ENCODE data around the gene MFSD6.

MFSD6 gene

DNA sequence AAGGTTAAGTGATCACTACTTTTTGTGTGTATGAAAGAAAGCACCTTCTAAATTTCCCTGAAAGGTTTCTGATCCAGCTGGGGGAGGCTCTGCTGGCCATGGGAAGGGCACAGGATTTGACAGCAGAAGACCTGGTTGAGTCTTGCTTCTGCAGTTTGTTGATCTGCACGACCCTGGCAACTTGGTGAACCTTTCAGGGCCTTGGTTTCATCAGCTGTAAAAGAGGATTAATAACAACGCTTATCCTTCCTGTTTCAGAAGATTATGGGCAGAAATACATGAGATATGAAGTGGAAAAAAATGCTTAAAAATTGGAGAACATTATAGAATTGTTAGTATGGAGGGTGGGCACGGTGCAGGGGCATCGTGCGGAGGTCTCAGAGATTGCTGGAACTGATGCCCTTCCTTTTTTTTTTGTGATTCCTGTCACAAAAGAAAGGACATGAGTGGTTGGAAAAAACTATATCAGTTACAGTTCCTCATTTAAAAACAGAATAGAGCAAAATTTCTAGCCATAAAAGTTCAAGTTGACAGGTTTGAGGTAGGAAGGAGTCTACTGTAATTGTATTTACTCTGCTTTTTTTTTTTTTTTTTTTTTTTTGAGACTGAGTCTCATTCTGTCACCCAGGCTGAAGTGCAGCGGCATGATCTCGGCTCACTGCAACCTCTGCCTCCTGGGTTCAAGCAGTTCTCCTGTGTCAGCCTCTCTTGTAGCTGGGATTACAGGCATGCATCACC is 47.4 kb downstream of the MFSD6 start:
- TF ChIP-seq TCF12 (IDR thresholded peaks at IDR 0.05; ENCODE audit: low read depth) (no peak), NFIC (IDR thresholded peaks at IDR 0.05) (no peak), FOXM1 (IDR thresholded peaks at IDR 0.05; ENCODE audit: borderline replicate concordance, low read depth) (no peak), EP300 (IDR thresholded peaks at IDR 0.05; ENCODE audit: borderline replicate concordance) (no peak), TEAD4 (IDR thresholded peaks at IDR 0.05) (no peak), TAF1 (IDR thresholded peaks at IDR 0.05; ENCODE audit: low read depth) (no peak), CEBPB (IDR thresholded peaks at IDR 0.05) (no peak), CREB1 (IDR thresholded peaks at IDR 0.05; ENCODE audit: low read depth) (no peak), RAD21 (IDR thresholded peaks at IDR 0.05; ENCODE audit: low read depth) (no peak), ZBTB7A (IDR thresholded peaks at IDR 0.05; ENCODE audit: low read depth) (no peak), YY1 (IDR thresholded peaks at IDR 0.05; ENCODE audit: low read depth) (no peak), EGR1 (IDR thresholded peaks at IDR 0.05) (no peak)
- TF ChIP-seq, protein P1, sequence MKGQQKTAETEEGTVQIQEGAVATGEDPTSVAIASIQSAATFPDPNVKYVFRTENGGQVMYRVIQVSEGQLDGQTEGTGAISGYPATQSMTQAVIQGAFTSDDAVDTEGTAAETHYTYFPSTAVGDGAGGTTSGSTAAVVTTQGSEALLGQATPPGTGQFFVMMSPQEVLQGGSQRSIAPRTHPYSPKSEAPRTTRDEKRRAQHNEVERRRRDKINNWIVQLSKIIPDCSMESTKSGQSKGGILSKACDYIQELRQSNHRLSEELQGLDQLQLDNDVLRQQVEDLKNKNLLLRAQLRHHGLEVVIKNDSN (IDR thresholded peaks at IDR 0.05): no peak
- TF ChIP-seq, protein P2, sequence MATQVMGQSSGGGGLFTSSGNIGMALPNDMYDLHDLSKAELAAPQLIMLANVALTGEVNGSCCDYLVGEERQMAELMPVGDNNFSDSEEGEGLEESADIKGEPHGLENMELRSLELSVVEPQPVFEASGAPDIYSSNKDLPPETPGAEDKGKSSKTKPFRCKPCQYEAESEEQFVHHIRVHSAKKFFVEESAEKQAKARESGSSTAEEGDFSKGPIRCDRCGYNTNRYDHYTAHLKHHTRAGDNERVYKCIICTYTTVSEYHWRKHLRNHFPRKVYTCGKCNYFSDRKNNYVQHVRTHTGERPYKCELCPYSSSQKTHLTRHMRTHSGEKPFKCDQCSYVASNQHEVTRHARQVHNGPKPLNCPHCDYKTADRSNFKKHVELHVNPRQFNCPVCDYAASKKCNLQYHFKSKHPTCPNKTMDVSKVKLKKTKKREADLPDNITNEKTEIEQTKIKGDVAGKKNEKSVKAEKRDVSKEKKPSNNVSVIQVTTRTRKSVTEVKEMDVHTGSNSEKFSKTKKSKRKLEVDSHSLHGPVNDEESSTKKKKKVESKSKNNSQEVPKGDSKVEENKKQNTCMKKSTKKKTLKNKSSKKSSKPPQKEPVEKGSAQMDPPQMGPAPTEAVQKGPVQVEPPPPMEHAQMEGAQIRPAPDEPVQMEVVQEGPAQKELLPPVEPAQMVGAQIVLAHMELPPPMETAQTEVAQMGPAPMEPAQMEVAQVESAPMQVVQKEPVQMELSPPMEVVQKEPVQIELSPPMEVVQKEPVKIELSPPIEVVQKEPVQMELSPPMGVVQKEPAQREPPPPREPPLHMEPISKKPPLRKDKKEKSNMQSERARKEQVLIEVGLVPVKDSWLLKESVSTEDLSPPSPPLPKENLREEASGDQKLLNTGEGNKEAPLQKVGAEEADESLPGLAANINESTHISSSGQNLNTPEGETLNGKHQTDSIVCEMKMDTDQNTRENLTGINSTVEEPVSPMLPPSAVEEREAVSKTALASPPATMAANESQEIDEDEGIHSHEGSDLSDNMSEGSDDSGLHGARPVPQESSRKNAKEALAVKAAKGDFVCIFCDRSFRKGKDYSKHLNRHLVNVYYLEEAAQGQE (IDR thresholded peaks at IDR 0.05; ENCODE audit: low read depth): no peak
- TF ChIP-seq, protein P3, sequence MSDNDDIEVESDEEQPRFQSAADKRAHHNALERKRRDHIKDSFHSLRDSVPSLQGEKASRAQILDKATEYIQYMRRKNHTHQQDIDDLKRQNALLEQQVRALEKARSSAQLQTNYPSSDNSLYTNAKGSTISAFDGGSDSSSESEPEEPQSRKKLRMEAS (IDR thresholded peaks at IDR 0.05): no peak

DNA sequence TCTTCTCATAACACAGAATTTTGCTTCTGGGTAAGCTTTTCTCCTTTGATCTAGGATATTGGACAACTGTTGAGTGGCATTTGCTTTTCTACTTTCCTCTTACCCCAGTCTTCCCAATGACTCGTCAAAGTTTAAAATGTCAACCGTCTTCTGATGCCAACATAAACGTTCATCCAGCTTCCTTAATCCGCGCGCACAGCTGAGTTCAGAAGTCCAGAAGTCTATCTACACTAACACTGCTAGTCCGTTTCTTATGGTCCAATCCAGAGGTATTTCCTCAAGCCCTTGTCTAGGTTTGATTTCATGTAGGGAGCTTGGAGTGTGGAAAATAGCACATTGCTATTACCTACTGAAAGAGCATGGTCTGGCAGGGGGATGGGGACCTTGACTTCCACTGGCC is 48.7 kb downstream of the MFSD6 start:
- TF ChIP-seq YY1 (IDR thresholded peaks at IDR 0.05; ENCODE audit: low read depth) (no peak), CREB1 (IDR thresholded peaks at IDR 0.05; ENCODE audit: low read depth) (no peak), TCF12 (IDR thresholded peaks at IDR 0.05; ENCODE audit: low read depth) (no peak), CEBPB (IDR thresholded peaks at IDR 0.05) (no peak), FOXM1 (IDR thresholded peaks at IDR 0.05; ENCODE audit: borderline replicate concordance, low read depth) (no peak), EGR1 (IDR thresholded peaks at IDR 0.05) (no peak), RAD21 (IDR thresholded peaks at IDR 0.05; ENCODE audit: low read depth) (no peak), EP300 (IDR thresholded peaks at IDR 0.05; ENCODE audit: borderline replicate concordance) (no peak), TAF1 (IDR thresholded peaks at IDR 0.05; ENCODE audit: low read depth) (no peak), TEAD4 (IDR thresholded peaks at IDR 0.05) (no peak), ZBTB7A (IDR thresholded peaks at IDR 0.05; ENCODE audit: low read depth) (no peak), NFIC (IDR thresholded peaks at IDR 0.05) (no peak)
- TF ChIP-seq, protein P2 (IDR thresholded peaks at IDR 0.05; ENCODE audit: low read depth): no peak
- TF ChIP-seq, protein P3 (IDR thresholded peaks at IDR 0.05): no peak
- TF ChIP-seq, protein P1 (IDR thresholded peaks at IDR 0.05): no peak

DNA sequence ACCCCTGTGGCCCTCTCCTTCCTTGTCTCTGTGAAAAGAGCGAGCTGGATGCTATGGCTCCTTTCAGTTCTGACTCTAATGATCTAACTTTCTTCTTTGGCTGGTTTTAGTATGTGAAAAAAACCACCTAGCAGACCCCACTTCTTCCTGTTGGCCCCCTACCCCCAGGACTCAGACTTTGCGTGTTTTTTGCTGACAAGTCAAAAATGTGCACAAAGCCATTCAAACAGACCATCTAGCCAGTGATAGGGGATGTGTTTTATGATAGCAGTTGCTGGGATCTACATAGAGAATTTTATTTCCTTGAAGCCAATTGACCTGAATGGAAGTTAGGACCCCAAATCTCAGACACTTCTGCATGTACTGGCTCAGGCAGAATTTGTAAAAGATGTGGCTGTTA is 49.1 kb downstream of the MFSD6 start:
- TF ChIP-seq, protein P2 (IDR thresholded peaks at IDR 0.05; ENCODE audit: low read depth): no peak
- no peak for TF ChIP-seq TCF12 (IDR thresholded peaks at IDR 0.05; ENCODE audit: low read depth)
- TF ChIP-seq TEAD4 (IDR thresholded peaks at IDR 0.05): no peak
- no peak for TF ChIP-seq CREB1 (IDR thresholded peaks at IDR 0.05; ENCODE audit: low read depth)
- TF ChIP-seq, protein P3 (IDR thresholded peaks at IDR 0.05): no peak
- TF ChIP-seq TAF1 (IDR thresholded peaks at IDR 0.05; ENCODE audit: low read depth): no peak
- no peak for TF ChIP-seq FOXM1 (IDR thresholded peaks at IDR 0.05; ENCODE audit: borderline replicate concordance, low read depth)
- TF ChIP-seq CEBPB (IDR thresholded peaks at IDR 0.05): no peak
- TF ChIP-seq ZBTB7A (IDR thresholded peaks at IDR 0.05; ENCODE audit: low read depth): no peak
- TF ChIP-seq, protein P1 (IDR thresholded peaks at IDR 0.05): no peak

All from Ishikawa (cell line).